Measurements from ENCODE around the gene HK3. TPM values are rescaled to one million over a fixed set of nuclear protein-coding genes. Genes with fewer than 3 reads are reported as not detected.

HK3 gene
- total RNA-seq, 1 donor from 2014 or later, result 0.51 TPM

DNA sequence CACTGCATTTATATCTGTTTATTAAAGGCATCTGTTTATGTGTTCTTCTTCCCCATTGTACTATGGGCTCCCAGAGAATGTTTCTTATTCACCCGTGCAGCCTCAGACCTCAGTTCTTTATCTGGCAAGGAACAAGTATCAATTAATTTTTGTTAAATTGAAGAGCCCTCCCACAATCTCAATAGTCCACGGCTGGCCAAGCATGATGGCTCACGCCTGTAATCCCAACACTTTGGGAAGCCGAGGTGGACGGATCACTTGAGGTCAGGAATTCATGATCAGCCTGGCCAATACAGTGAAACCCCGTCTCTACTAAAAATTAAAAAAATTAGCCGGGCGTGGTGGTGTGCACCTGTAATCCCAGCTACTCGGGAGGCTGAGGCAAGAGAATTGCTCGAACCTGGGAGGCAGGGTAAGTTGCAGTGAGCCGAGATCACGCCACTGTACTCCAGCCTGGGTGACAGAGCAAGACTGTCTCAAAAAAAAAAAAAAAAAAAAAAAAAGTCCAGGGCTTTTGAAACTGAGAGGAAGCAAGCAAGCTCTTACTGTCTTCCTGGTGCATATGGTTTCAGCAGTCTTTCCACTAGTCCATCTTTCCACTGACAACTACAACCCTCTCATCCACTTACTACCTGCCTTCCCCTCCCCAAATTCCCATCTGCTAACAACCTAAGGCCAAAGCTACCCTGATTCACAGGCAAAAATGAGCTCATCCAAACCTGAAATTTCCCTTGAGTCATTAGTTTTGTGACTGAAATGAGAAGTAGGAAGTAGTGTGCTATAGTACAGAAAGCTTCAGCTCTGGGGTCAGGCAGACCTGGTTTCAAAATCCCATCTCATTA, 2.3 kb upstream of the HK3 start:
- Mint-ChIP-seq H3K27ac (ENCODE audit: unreplicated experiment) (no peak overlapping the region), H3K9me3 (ENCODE audit: unreplicated experiment) (no peaks in the 10 kb centered on the region), H3K4me3 (ENCODE audit: unreplicated experiment) (peak overlapping the region; percentile 21), H3K27me3 (ENCODE audit: unreplicated experiment) (peaks cover 4% of the 10 kb centered on the region), H3K36me3 (ENCODE audit: low read depth, unreplicated experiment) (peaks cover 30% of the 10 kb centered on the region), H3K4me1 (ENCODE audit: unreplicated experiment) (peaks cover 15% of the 10 kb centered on the region)
- no peak for DNase-seq (ENCODE audit: low spot score)
- TF ChIP-seq, protein P1, sequence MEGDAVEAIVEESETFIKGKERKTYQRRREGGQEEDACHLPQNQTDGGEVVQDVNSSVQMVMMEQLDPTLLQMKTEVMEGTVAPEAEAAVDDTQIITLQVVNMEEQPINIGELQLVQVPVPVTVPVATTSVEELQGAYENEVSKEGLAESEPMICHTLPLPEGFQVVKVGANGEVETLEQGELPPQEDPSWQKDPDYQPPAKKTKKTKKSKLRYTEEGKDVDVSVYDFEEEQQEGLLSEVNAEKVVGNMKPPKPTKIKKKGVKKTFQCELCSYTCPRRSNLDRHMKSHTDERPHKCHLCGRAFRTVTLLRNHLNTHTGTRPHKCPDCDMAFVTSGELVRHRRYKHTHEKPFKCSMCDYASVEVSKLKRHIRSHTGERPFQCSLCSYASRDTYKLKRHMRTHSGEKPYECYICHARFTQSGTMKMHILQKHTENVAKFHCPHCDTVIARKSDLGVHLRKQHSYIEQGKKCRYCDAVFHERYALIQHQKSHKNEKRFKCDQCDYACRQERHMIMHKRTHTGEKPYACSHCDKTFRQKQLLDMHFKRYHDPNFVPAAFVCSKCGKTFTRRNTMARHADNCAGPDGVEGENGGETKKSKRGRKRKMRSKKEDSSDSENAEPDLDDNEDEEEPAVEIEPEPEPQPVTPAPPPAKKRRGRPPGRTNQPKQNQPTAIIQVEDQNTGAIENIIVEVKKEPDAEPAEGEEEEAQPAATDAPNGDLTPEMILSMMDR (IDR thresholded peaks at IDR 0.05; ENCODE audit: unreplicated experiment), result no peak

DNA sequence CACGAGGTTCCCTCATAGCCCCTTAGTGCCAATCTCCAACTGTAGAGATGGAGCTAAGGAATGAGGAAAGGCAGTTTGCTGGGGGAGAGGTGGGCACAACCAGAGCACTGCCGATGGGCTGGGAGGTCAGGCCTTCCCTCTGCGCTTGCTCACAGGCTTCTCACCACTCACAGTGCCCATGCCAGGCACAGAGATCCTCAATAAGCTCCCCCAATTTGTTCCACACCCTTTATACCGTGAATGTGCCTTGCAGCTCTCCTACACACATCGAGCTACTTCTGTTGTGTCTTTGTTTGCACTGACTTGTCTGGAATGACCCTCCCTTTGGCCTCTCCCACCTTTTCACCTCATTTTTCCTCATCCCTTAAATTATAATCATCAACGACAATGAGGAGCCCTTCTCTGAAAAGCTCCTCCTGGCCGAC, 1.6 kb upstream of the HK3 start:
- H3K36me3 Mint-ChIP-seq (ENCODE audit: low read depth, unreplicated experiment), result peaks cover 26% of the 10 kb centered on the region
- H3K9me3 Mint-ChIP-seq (ENCODE audit: unreplicated experiment), result no peaks in the 10 kb centered on the region
- no peak overlapping the region for H3K27ac Mint-ChIP-seq (ENCODE audit: unreplicated experiment)
- TF ChIP-seq, protein P1 (IDR thresholded peaks at IDR 0.05; ENCODE audit: unreplicated experiment), result no peak
- H3K4me3 Mint-ChIP-seq (ENCODE audit: unreplicated experiment), result no peak overlapping the region
- H3K27me3 Mint-ChIP-seq (ENCODE audit: unreplicated experiment), result peaks cover 4% of the 10 kb centered on the region
- DNase-seq (ENCODE audit: low spot score), result no peak
- H3K4me1 Mint-ChIP-seq (ENCODE audit: unreplicated experiment), result peaks cover 21% of the 10 kb centered on the region

DNA sequence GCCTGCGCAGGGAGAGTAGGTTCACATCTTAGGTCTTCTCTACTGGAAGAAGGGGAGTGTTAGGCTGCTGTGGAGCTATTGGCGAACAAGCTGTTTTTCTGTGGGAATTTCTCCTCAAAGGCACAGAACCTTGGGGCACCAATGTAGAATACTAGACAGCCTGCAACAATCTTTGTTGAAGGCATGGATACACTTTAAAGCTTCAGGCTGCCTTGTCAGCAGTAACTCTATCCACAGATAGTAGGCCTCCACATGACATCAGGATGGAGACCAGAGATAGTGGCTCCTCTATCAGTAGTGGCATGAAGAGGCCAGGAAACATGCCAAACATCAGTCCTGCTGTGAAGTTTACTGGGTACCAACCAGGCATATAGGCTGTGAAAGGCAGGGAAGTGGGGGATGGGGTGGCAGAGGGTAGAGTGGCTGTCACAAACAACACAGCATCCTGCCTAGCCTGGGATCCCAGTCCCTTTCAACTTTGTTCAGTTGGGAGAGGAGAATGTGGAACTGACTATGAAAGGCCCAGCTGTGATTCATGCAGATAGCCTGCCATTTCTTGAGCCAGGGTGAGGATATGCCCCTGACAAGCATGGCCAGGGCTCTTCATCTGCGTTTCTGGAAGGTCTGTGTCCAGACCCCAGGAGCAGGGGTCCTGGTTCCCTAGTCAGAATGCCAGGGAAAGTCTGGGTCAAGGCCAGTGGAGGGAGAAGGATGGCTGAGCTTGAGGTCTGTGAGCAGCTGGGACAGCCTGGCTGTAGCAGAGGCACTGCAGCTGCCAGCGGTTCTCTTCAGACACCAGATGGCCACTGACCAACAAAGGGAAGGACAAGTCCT, 1.0 kb upstream of the HK3 start:
- Mint-ChIP-seq H3K36me3 (ENCODE audit: low read depth, unreplicated experiment) (peaks cover 21% of the 10 kb centered on the region), H3K4me3 (ENCODE audit: unreplicated experiment) (no peak overlapping the region), H3K27me3 (ENCODE audit: unreplicated experiment) (peaks cover 4% of the 10 kb centered on the region), H3K4me1 (ENCODE audit: unreplicated experiment) (peaks cover 21% of the 10 kb centered on the region), H3K27ac (ENCODE audit: unreplicated experiment) (no peak overlapping the region), H3K9me3 (ENCODE audit: unreplicated experiment) (no peaks in the 10 kb centered on the region)
- no peak for DNase-seq (ENCODE audit: low spot score)
- TF ChIP-seq, protein P1 (IDR thresholded peaks at IDR 0.05; ENCODE audit: unreplicated experiment), result no peak

DNA sequence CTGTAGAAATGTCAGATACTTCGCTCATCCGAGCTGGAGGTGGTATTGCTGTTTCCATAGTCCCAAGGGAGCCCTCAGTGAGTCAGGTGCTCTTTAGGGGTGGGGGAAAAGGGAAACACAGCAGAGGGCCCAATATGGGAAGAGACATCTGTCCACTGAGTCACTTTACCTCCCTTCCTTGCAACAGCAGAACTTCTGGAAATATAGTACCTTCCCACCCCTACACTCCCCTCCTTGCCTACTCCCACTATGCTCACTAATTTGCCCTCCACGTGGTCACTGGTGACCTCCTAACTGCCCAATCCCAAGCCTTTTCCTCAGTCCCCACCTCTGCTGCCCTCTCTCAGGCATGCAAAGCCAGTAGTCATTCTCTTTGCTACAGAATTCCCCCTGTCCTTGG, 1.9 kb downstream of the HK3 start:
- DNase-seq (ENCODE audit: low spot score), result no peak
- H3K27me3 Mint-ChIP-seq (ENCODE audit: unreplicated experiment), result no peaks in the 10 kb centered on the region
- H3K9me3 Mint-ChIP-seq (ENCODE audit: unreplicated experiment), result no peaks in the 10 kb centered on the region
- peaks cover 6% of the 10 kb centered on the region for H3K36me3 Mint-ChIP-seq (ENCODE audit: low read depth, unreplicated experiment)
- H3K27ac Mint-ChIP-seq (ENCODE audit: unreplicated experiment), result no peak overlapping the region
- H3K4me3 Mint-ChIP-seq (ENCODE audit: unreplicated experiment), result no peak overlapping the region
- peaks cover 21% of the 10 kb centered on the region for H3K4me1 Mint-ChIP-seq (ENCODE audit: unreplicated experiment)
- TF ChIP-seq, protein P1 (IDR thresholded peaks at IDR 0.05; ENCODE audit: unreplicated experiment), result no peak

All from endothelial cell (in vitro differentiated cells).